SK-N-SH (cell line): Measurements from ENCODE around the gene SCYGR1. TPM values are rescaled to one million over a fixed set of nuclear protein-coding genes. Genes with fewer than 3 reads are reported as not detected.

Experiments used
- CTCF ChIA-PET: fragments of 300-600, 350-600 bp; formaldehyde crosslinking; extraction: SDS; loops from one replicate; lab custom pipeline; 2021; lab: Yijun Ruan, JAX
- POLR2A ChIA-PET: fragments of 350-600 bp; sonication (Branson Sonifier 250); formaldehyde crosslinking; extraction: SDS; loops from one replicate; lab custom pipeline; 2020; ENCODE audit warnings: antibody characterized with exemption, inconsistent platforms; lab: Yijun Ruan, JAX
- DNase-seq: peaks from one replicate; pipeline ENCODE4 v3.0.0; 2012
- H2AFZ ChIP-seq: fragments of 200-600 bp; sonication (generic); 2 replicates; pipeline ENCODE4 v1.8.1; 2016; ENCODE audit warnings: antibody characterized with exemption, mild to moderate bottlenecking, low read depth
- H3F3A ChIP-seq: fragments of 200-600 bp; sonication (generic); replicated peaks from 2 replicates; pipeline ENCODE3; 2016; ENCODE audit warnings: antibody characterized with exemption, mild to moderate bottlenecking; ENCODE audit not compliant: insufficient read depth
- H3K27ac ChIP-seq, 2 experiments: fragments of 200-500 bp in 1 of 2; fragments of 200-600 bp in 1 of 2; sonication (Bioruptor generic) in 1 of 2; sonication (generic), shearing (Covaris generic) in 1 of 2; 2 replicates each; pipeline versions ENCODE4 v1.5.1 to v1.6.1; 2014 to 2016; ENCODE audit warnings: low read depth in 2 of 2, inconsistent platforms in 1 of 2, low read length in 1 of 2, mild to moderate bottlenecking in 1 of 2, mixed read lengths in 1 of 2
- H3K27me3 ChIP-seq: fragments of 200-600 bp; sonication (generic), shearing (Covaris generic); 2 replicates; pipeline ENCODE4 v1.6.1; 2016; ENCODE audit warnings: mixed run types; ENCODE audit not compliant: insufficient read depth
- H3K36me3 ChIP-seq, 2 experiments: fragments of 200-500 bp in 1 of 2; fragments of 200-600 bp in 1 of 2; sonication (Bioruptor generic) in 1 of 2; sonication (generic) in 1 of 2; replicated peaks in 1 of 2; 2 replicates each; pipeline versions ENCODE3 to v1.5.1; 2014 to 2016; ENCODE audit warnings: low read length in 1 of 2, mild to moderate bottlenecking in 1 of 2; ENCODE audit not compliant: insufficient read depth in 2 of 2, control insufficient read depth in 1 of 2
- H3K4me1 ChIP-seq, 2 experiments: fragments of 200-500 bp in 1 of 2; fragments of 200-600 bp in 1 of 2; sonication (Bioruptor generic) in 1 of 2; sonication (generic), shearing (Covaris generic) in 1 of 2; 2 replicates each; pipeline versions ENCODE4 v1.5.1 to v1.6.1; 2014 to 2016; ENCODE audit warnings: low read depth in 1 of 2, low read length in 1 of 2, mixed run types in 1 of 2; ENCODE audit not compliant: insufficient read depth in 2 of 2, control insufficient read depth in 1 of 2
- H3K4me2 ChIP-seq: fragments of 200-600 bp; sonication (generic), shearing (Covaris generic); 2 replicates; pipeline ENCODE4 v1.6.1; 2017; ENCODE audit warnings: mixed run types
- H3K4me3 ChIP-seq, 2 experiments: fragments of 200-500 bp in 1 of 2; fragments of 200-600 bp in 1 of 2; sonication (Bioruptor generic) in 1 of 2; sonication (generic), shearing (Covaris generic) in 1 of 2; 2 replicates each; pipeline versions ENCODE4 v1.5.1 to v1.8.1; 2014 to 2016; ENCODE audit warnings: low read depth in 2 of 2, inconsistent platforms in 1 of 2, low read length in 1 of 2, mild to moderate bottlenecking in 1 of 2, mixed read lengths in 1 of 2, moderate library complexity in 1 of 2
- H3K79me2 ChIP-seq: fragments of 200-600 bp; sonication (generic); 2 replicates; pipeline ENCODE4 v1.8.1; 2017; ENCODE audit warnings: mild to moderate bottlenecking; ENCODE audit not compliant: insufficient read depth
- H3K9ac ChIP-seq: fragments of 200-600 bp; sonication (generic); 2 replicates; pipeline ENCODE4 v1.6.1; 2017; ENCODE audit warnings: mixed run types
- H3K9me2 ChIP-seq: fragments of 200-600 bp; sonication (generic); 2 replicates; pipeline ENCODE4 v1.6.1; 2017; ENCODE audit warnings: mixed run types
- H3K9me3 ChIP-seq: fragments of 200-600 bp; sonication (generic); 2 replicates; pipeline ENCODE4 v1.6.1; 2017; ENCODE audit warnings: mixed run types, mild to moderate bottlenecking, moderate library complexity
- H4K20me1 ChIP-seq: fragments of 200-600 bp; sonication (generic); 2 replicates; pipeline ENCODE4 v1.6.1; 2017; ENCODE audit warnings: mild to moderate bottlenecking, mixed run types; ENCODE audit not compliant: insufficient read depth
- ELF1 ChIP-seq: IDR thresholded peaks from 2 replicates; pipeline ENCODE4 v1.4.0; 2012
- EP300 ChIP-seq, 2 experiments: IDR thresholded peaks; 2 replicates each; pipeline versions ENCODE4 v1.4.0 to v1.6.1; 2012; ENCODE audit warnings: borderline replicate concordance in 1 of 2, low read depth in 1 of 2, low read length in 1 of 2
- EZH2phosphoT487 ChIP-seq: fragments of 200-600 bp; sonication (generic); IDR thresholded peaks from 2 replicates; pipeline ENCODE4 v1.6.1; 2017; ENCODE audit warnings: low read depth, mixed run types, mild to moderate bottlenecking, antibody characterized with exemption, moderate library complexity, borderline replicate concordance
- GATA2 ChIP-seq: sonication (generic); formaldehyde crosslinking; IDR thresholded peaks from 2 replicates; pipeline ENCODE4 v1.5.0; 2020; ENCODE audit warnings: mild to moderate bottlenecking, missing genetic modification reagents
- MEF2A ChIP-seq: IDR thresholded peaks from 2 replicates; pipeline ENCODE4 v1.4.0; 2012; ENCODE audit warnings: low read depth, borderline replicate concordance
- NFIC ChIP-seq: IDR thresholded peaks from 2 replicates; pipeline ENCODE4 v1.4.0; 2012; ENCODE audit warnings: borderline replicate concordance
- NRF1 ChIP-seq: IDR thresholded peaks from 2 replicates; pipeline ENCODE4 v1.6.1; 2012; ENCODE audit warnings: low read depth, mild to moderate bottlenecking, low read length
- POLR2AphosphoS5 ChIP-seq: IDR thresholded peaks from 2 replicates; pipeline ENCODE4 v1.6.1; 2012; ENCODE audit warnings: low read depth, low read length
- RAD21 ChIP-seq: IDR thresholded peaks from 2 replicates; pipeline ENCODE4 v1.6.1; 2012; ENCODE audit warnings: mild to moderate bottlenecking, low read length
- REST ChIP-seq: IDR thresholded peaks from 2 replicates; pipeline ENCODE4 v1.6.1; 2012; ENCODE audit warnings: mild to moderate bottlenecking, low read depth, low read length, moderate library complexity
- RFX5 ChIP-seq: IDR thresholded peaks from 2 replicates; pipeline ENCODE4 v1.6.1; 2012; ENCODE audit warnings: mild to moderate bottlenecking, improper control_type of control experiment, low read length
- SIN3A ChIP-seq: IDR thresholded peaks from 2 replicates; pipeline ENCODE4 v1.6.1; 2012; ENCODE audit warnings: low read depth, mild to moderate bottlenecking, low read length, moderate library complexity, borderline replicate concordance
- TAF1 ChIP-seq: IDR thresholded peaks from 2 replicates; pipeline ENCODE4 v1.6.1; 2012; ENCODE audit warnings: low read depth, mild to moderate bottlenecking, low read length, moderate library complexity, borderline replicate concordance
- TCF12 ChIP-seq: IDR thresholded peaks from 2 replicates; pipeline ENCODE4 v1.4.0; 2012
- TEAD4 ChIP-seq: IDR thresholded peaks from 2 replicates; pipeline ENCODE4 v1.4.0; 2012; ENCODE audit warnings: mild to moderate bottlenecking, borderline replicate concordance; ENCODE audit not compliant: insufficient read depth
- YY1 ChIP-seq: IDR thresholded peaks from 2 replicates; pipeline ENCODE4 v1.4.0; 2012; ENCODE audit warnings: low read depth, mild to moderate bottlenecking
- WGBS: methylation state at CpG from one replicate; pipeline ENCODE4 v1.1.6; 2017; ENCODE audit warnings: low lambda C conversion rate; 5-methylcytosine and 5-hydroxymethylcytosine counted together
- polyA plus RNA-seq, 3 experiments: library from polyadenylated mRNA; depleted of rRNA; stranded (reverse); fragments of >200 nt; gene quantifications; 2 replicates each; pipeline ENCODE4 v1.2.3, GENCODE V29; 2012
- TF ChIP-seq, protein P1 (sequence below): IDR thresholded peaks from 2 replicates; pipeline ENCODE4 v1.4.0; 2012; ENCODE audit warnings: low read depth
- TF ChIP-seq, protein P2 (sequence below): IDR thresholded peaks from 2 replicates; pipeline ENCODE4; 2012
- TF ChIP-seq, protein P3 (sequence below): fragments of 150-350 bp; IDR thresholded peaks from 2 replicates; pipeline ENCODE4 v1.6.1; 2016; ENCODE audit warnings: mild to moderate bottlenecking, low read depth, low read length

The SCYGR1 gene
- polyA plus RNA-seq, 1 of the 3 experiments (the other 2 are of a cell fraction): not detected

DNA sequence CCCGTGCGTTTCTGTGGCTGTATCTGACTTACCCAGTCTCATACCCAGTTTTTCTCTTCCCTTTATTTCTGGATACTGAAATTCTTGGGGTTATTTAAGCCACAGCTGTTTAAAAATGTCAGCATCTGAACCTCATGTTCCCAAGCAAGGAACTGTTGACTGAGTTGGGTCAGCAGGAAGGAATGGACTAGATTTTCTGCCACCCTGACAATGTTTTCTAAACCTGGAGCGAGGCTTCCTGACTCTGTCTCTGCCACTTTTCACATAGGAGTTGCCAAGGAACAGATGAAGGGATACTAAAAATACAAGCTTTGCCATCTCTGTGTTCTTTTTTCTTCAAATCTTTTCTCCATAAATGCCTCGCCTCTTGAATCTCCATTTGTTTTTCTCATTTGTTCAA is 29.0 kb upstream of the SCYGR1 start:
- Histone ChIP-seq H3K27me3 (no peaks in the 10 kb centered on the region), H2AFZ (no peak overlapping the region), H3K36me3 (no peaks in the 10 kb centered on the region), H3K27ac (no peak overlapping the region), H3K79me2 (no peaks in the 10 kb centered on the region), H3K4me2 (no peak overlapping the region), H3K4me3 (no peak overlapping the region), H3F3A (no peaks in the 10 kb centered on the region), H3K9me2 (no peaks in the 10 kb centered on the region), H3K4me1 (peaks cover 2 to 24% of the 10 kb centered on the region in 2 experiments; a peak in 2 of 4 replicates), H4K20me1 (no peaks in the 10 kb centered on the region), H3K9me3 (no peaks in the 10 kb centered on the region), H3K9ac (no peak overlapping the region)
- ChIA-PET POLR2A (no interaction called here), CTCF (interaction anchor here (0.5 kb wide), 1 partner anchor 54 kb away, joined by 3 read pairs; no protein-coding TSS in a partner anchor)
- WGBS: 92% methylated on average over 4 of the region's 4 CpGs
- no peak for DNase-seq
- TF ChIP-seq, protein P1, sequence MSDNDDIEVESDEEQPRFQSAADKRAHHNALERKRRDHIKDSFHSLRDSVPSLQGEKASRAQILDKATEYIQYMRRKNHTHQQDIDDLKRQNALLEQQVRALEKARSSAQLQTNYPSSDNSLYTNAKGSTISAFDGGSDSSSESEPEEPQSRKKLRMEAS: no peak
- TF ChIP-seq, protein P2, sequence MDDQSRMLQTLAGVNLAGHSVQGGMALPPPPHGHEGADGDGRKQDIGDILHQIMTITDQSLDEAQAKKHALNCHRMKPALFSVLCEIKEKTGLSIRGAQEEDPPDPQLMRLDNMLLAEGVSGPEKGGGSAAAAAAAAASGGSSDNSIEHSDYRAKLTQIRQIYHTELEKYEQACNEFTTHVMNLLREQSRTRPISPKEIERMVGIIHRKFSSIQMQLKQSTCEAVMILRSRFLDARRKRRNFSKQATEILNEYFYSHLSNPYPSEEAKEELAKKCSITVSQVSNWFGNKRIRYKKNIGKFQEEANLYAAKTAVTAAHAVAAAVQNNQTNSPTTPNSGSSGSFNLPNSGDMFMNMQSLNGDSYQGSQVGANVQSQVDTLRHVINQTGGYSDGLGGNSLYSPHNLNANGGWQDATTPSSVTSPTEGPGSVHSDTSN: no peak
- TF ChIP-seq GATA2: no peak
- no peak for TF ChIP-seq NFIC
- TF ChIP-seq YY1: no peak
- TF ChIP-seq REST: no peak
- no peak for TF ChIP-seq EZH2phosphoT487
- TF ChIP-seq ELF1: no peak

DNA sequence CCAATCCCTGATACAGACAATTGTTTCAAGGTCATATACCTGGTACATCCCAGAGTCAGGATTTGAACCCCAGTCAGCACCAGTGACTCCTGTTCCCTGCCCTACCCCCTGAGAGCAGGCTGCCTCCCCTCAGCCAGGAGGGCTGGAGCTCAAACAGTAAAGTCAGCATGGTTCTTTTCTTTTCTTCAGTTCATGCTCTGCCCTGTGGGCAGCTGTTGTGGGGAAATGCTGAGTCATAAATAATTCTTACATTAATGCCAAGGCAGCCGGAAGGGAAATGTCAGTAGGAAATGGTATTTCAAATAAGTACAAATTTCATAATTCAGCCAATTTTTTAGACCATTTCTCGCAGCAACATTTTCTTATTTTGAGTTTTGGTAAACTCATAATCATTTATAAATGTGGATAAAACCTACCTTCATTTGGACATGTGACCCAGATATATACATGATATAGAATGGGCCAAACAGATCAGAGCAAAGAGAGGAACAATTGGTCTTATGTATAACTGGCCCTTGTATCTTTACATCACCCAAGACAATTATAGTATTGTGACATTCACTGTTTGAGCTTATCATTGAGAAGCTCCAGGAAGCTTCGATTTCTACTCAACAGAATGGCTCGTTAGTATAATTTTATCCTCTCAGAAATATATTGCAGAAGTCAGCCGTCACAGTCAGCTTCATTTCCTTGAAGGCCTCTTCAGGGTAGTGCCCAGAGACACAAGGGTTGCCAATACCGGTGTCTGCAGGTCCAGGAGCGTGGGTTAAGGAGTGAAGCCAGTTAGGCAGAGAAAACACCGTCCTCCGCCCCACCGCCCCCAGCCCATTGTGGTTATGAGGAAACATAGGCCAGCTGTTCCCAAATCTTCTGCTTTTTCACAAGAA is 28.0 kb upstream of the SCYGR1 start:
- 83% methylated on average over 10 of the region's 10 CpGs for WGBS
- no peaks in the 10 kb centered on the region for H3K27me3 ChIP-seq
- no peaks in the 10 kb centered on the region for H3K9me2 ChIP-seq
- H4K20me1 ChIP-seq: no peaks in the 10 kb centered on the region
- no peak overlapping the region for H3K4me3 ChIP-seq
- ChIA-PET POLR2A (no interaction called here), CTCF (interaction anchor here (1.6 kb wide), 1 partner anchor 9 kb away, joined by 3 read pairs; no protein-coding TSS in a partner anchor)
- peak overlapping the region; percentile 54; the same call in 1 of the 2 replicates for H2AFZ ChIP-seq
- H3K9me3 ChIP-seq: no peaks in the 10 kb centered on the region
- no peaks in the 10 kb centered on the region for H3K36me3 ChIP-seq
- peak overlapping the region; percentile 6; the same call in 1 of the 2 replicates for H3K4me2 ChIP-seq
- no peak for DNase-seq
- H3K4me1 ChIP-seq: peaks cover 2 to 30% of the 10 kb centered on the region in 2 experiments; a peak in 2 of 4 replicates
- H3K9ac ChIP-seq: no peak overlapping the region
- peak overlapping the region; percentile 18 to 64; a peak in 3 of 4 replicates for H3K27ac ChIP-seq
- no peaks in the 10 kb centered on the region for H3K79me2 ChIP-seq
- peaks cover 3% of the 10 kb centered on the region for H3F3A ChIP-seq
- TF ChIP-seq NRF1: no peak
- TF ChIP-seq NFIC: peak; percentile 75; the same call in 1 of the 2 replicates
- TF ChIP-seq EP300 (IDR thresholded peaks at IDR 0.05; ENCODE audit: borderline replicate concordance in 1 of 2, low read depth in 1 of 2, low read length in 1 of 2): peak in 1 of 2 experiments; percentile 63; a peak in 1 of 4 replicates
- no peak for TF ChIP-seq RFX5
- TF ChIP-seq MEF2A: no peak
- TF ChIP-seq, protein P3, sequence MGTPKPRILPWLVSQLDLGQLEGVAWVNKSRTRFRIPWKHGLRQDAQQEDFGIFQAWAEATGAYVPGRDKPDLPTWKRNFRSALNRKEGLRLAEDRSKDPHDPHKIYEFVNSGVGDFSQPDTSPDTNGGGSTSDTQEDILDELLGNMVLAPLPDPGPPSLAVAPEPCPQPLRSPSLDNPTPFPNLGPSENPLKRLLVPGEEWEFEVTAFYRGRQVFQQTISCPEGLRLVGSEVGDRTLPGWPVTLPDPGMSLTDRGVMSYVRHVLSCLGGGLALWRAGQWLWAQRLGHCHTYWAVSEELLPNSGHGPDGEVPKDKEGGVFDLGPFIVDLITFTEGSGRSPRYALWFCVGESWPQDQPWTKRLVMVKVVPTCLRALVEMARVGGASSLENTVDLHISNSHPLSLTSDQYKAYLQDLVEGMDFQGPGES: no peak
- TF ChIP-seq, protein P2: peak; percentile 67
- TF ChIP-seq POLR2AphosphoS5: no peak
- TF ChIP-seq SIN3A: peak; percentile 54; the same call in 1 of the 2 replicates
- no peak for TF ChIP-seq TAF1
- peak; percentile 81 for TF ChIP-seq TCF12
- TF ChIP-seq RAD21: no peak
- 0 out of 2 replicates have a peak, but pooled peaks have one; percentile 12 for TF ChIP-seq TEAD4
